Activated naive CD8-positive, alpha-beta T cell treated with anti-CD3 and anti-CD28 coated beads for 36 hours (primary cell): ENCODE results near the gene PSMB1. TPM values are rescaled to one million over a fixed set of nuclear protein-coding genes. Genes with fewer than 3 reads are reported as not detected.
"Not testable (repeated sequence)": the region's sequence is repeated elsewhere in the genome, so short reads cannot be mapped to it uniquely, and the experiment has no call there.

Experiments
- DNase-seq: peaks from one replicate; pipeline ENCODE4 v3.0.0; 2021
- H3K27ac Mint-ChIP-seq: one replicate; pipeline ENCODE4 v1.8.0; 2022; ENCODE audit warnings: mild to moderate bottlenecking, moderate library complexity, mixed read lengths
- H3K27me3 Mint-ChIP-seq: one replicate; pipeline ENCODE4 v1.8.0; 2022; ENCODE audit warnings: mild to moderate bottlenecking, mixed read lengths
- H3K36me3 Mint-ChIP-seq: one replicate; pipeline ENCODE4 v1.8.0; 2021; ENCODE audit warnings: mild to moderate bottlenecking, mixed read lengths
- H3K4me1 Mint-ChIP-seq: one replicate; pipeline ENCODE4 v1.8.0; 2021; ENCODE audit warnings: mixed read lengths
- H3K4me3 Mint-ChIP-seq: one replicate; pipeline ENCODE4 v1.8.0; 2022; ENCODE audit warnings: mild to moderate bottlenecking, moderate library complexity, mixed read lengths
- H3K9me3 Mint-ChIP-seq: one replicate; pipeline ENCODE4 v1.8.0; 2022; ENCODE audit warnings: mixed read lengths
- total RNA-seq, 2 experiments: library from RNA; stranded (reverse); gene quantifications; one replicate each; pipeline ENCODE4 v1.2.3, GENCODE V29; 2021

Gene PSMB1
- total RNA-seq, 2 experiments from 2014 or later, result 270 to 283 TPM

DNA sequence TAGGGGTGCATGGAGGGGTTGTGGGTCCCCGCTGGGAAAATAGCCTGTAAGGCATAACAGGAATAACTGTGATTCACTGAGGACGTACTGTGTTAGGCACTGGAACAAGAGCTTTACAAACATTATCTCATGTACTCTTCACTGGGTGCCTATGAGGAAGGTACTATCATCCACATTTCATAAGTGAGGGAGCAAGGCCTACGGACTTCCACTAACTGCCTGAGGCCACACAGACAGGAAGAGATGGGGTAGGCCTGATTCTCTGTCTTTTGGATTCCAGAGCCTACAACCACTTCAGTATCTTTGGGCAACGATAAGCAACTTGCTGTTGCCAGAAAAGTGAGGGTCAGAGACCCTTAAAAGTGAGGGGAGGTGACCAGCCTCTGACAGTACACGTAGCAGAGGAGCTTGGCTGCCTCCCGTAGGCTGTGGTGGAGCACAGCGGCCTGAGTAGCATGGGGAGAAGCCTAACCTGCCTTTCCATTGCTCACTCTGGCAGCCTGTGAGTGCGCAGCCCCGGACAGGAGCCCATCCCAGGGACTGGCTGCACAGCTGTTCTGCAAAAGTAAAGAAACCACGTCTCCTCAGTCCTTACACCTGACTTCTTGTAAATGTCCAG is 30.4 kb downstream of the PSMB1 start:
- peak; percentile 5 for DNase-seq
- Mint-ChIP-seq H3K27ac (no peak overlapping the region), H3K36me3 (no peaks in the 10 kb centered on the region), H3K4me1 (no peaks in the 10 kb centered on the region), H3K4me3 (no peak overlapping the region), H3K9me3 (no peaks in the 10 kb centered on the region), H3K27me3 (peaks cover 9% of the 10 kb centered on the region)

DNA sequence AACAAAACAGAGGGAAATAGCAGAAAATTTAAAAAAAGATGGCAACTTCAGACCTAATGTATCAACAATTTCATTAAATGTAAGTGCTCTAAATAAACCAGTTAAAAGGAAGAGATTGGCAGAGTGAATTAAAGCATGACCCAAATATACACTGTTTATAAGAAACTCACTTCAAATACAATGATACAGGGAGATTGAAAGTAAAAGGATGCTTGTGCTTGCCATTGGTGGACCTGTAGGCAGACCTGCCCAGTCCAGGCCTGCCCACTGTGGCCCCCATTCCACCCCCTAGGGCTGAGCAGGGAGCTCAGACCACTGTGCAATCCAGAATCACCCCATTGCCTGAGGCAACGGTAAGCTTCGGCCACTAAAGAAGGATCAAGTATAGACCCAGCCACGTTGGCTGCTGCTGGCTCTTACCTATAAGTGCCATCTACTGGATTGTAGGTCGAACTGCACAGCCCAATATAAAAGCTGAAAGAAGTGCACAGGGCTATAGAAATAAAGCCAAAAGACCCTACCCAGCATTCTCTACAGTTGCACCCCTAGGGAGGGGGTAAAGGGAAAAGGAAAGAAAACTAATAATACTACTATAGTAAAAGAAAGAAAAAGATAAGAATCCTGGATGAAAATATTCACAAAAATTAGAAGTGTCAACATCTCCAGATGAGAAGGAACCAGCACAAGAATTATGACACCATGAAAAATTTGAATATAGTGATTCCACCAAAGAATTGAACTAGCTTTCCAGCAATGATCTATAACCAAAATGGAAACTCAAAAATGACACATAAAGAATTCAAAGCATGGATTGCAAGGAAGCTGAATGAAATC is 36.1 kb downstream of the PSMB1 start:
- Mint-ChIP-seq H3K27ac (no peak overlapping the region), H3K4me1 (peaks cover 2% of the 10 kb centered on the region), H3K9me3 (no peaks in the 10 kb centered on the region), H3K36me3 (no peaks in the 10 kb centered on the region), H3K4me3 (no peak overlapping the region), H3K27me3 (peaks cover 22% of the 10 kb centered on the region)
- peak; percentile 14 for DNase-seq

DNA sequence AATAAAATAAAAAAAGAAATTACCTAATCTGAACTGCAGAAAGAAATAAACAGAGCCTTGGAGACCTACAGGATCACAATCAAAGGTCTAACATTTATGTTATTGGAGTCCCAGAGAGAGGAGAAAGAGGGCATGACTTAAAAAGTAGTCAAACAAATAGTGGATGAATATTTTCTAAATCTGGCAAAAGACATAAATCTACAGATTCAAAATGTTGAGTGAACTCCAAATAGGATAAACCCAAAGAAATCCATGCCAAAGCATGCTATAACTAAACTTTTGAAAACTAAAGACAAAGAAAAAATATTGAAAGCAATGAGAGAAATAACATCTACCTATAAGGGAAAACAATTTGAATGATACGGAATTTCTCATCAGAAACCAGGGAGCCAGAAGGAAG is 38.2 kb downstream of the PSMB1 start:
- H3K36me3 Mint-ChIP-seq, result no peaks in the 10 kb centered on the region
- H3K4me1 Mint-ChIP-seq, result peaks cover 2% of the 10 kb centered on the region
- DNase-seq, result no peak
- H3K4me3 Mint-ChIP-seq, result no peak overlapping the region
- peaks cover 18% of the 10 kb centered on the region for H3K27me3 Mint-ChIP-seq
- no peaks in the 10 kb centered on the region for H3K9me3 Mint-ChIP-seq
- no peak overlapping the region for H3K27ac Mint-ChIP-seq

DNA sequence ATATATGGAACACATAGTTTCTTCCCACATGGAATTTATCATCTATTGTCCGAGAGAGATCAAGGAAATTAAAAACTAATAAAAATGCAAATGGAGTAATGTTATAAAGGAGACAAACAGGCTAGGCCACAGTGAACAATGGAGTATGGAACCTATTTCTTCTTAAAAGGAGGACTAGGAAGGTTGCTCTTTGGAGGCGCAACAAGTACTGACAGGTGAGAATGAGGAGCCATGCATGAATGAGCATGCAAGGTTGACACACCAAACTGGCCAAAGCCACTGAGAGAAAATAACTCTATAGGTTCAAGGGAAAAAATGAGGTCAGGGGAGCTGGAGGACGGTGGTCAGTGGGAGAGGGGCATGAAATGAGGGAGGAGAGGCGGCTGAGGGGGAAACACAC is 40.9 kb downstream of the PSMB1 start:
- peaks cover 2% of the 10 kb centered on the region for H3K4me1 Mint-ChIP-seq
- no peaks in the 10 kb centered on the region for H3K9me3 Mint-ChIP-seq
- no peak overlapping the region for H3K4me3 Mint-ChIP-seq
- H3K27ac Mint-ChIP-seq, result no peak overlapping the region
- no peaks in the 10 kb centered on the region for H3K36me3 Mint-ChIP-seq
- no peak for DNase-seq
- peaks cover 12% of the 10 kb centered on the region for H3K27me3 Mint-ChIP-seq

DNA sequence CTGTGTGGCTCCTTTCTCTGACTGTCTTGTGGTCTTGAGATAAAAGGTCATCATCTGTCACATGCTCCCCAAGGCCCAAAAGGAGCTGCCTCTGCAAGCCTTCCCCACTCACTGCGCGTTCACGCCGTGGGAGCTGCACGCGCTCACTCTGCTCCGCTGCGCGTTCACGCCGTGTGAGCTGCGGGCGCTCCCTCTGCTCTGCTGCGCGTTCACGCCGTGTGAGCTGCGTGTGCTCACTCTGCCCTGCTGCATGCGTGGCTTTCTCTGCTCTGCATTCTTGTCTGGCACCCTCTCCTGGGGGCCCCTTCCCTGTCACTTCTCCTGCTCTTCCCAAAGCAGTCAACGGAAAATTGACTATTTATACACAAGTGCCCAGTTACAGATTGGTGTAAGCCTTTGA is 42.5 kb downstream of the PSMB1 start:
- Mint-ChIP-seq H3K27ac (no peak overlapping the region), H3K9me3 (no peaks in the 10 kb centered on the region), H3K27me3 (peaks cover 12% of the 10 kb centered on the region), H3K36me3 (no peaks in the 10 kb centered on the region), H3K4me1 (no peaks in the 10 kb centered on the region), H3K4me3 (no peak overlapping the region)
- no peak for DNase-seq

DNA sequence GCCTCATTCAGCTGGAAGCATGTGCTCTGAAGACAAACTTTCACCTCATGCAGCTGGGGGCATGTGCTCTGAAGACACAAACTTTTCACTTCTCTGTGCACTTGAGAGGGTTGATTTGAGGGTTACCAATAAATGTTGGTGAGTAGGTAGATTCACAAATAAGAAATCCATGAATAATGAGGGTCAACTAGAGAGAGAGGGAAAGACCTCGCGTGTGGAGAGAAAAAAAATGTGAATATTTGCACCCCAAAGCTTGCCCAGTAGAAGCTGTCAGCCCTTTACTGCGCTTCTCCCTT is 43.4 kb downstream of the PSMB1 start:
- DNase-seq, result no peak
- H3K4me3 Mint-ChIP-seq, result no peak overlapping the region
- H3K27me3 Mint-ChIP-seq, result peaks cover 19% of the 10 kb centered on the region
- no peaks in the 10 kb centered on the region for H3K4me1 Mint-ChIP-seq
- no peak overlapping the region for H3K27ac Mint-ChIP-seq
- no peaks in the 10 kb centered on the region for H3K36me3 Mint-ChIP-seq
- H3K9me3 Mint-ChIP-seq, result no peaks in the 10 kb centered on the region

DNA sequence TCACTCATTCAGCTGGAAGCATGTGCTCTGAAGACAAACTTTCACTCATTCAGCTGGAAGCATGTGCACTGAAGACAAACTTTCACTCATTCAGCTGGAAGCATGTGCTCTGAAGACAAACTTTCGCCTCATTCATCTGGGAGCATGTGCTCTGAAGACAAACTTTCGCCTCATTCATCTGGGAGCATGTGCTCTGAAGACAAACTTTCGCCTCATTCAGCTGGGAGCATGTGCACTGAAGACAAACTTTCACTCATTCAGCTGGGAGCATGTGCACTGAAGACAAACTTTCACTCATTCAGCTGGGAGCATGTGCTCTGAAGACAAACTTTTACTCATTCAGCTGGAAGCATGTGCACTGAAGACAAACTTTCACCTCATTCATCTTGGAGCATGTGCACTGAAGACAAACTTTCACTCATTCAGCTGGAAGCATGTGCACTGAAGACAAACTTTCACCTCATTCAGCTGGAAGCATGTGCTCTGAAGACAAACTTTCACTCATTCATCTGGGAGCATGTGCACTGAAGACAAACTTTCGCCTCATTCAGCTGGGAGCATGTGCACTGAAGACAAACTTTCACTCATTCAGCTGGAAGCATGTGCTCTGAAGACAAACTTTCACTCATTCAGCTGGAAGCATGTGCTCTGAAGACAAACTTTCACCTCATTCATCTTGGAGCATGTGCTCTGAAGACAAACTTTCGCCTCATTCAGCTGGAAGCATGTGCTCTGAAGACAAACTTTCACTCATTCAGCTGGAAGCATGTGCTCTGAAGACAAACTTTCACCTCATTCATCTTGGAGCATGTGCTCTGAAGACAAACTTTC is 44.0 kb downstream of the PSMB1 start:
- H3K27ac Mint-ChIP-seq, H3K9me3 Mint-ChIP-seq, H3K36me3 Mint-ChIP-seq, H3K4me1 Mint-ChIP-seq, H3K4me3 Mint-ChIP-seq, DNase-seq: not testable (repeated sequence)
- peaks cover 23% of the 10 kb centered on the region for H3K27me3 Mint-ChIP-seq

DNA sequence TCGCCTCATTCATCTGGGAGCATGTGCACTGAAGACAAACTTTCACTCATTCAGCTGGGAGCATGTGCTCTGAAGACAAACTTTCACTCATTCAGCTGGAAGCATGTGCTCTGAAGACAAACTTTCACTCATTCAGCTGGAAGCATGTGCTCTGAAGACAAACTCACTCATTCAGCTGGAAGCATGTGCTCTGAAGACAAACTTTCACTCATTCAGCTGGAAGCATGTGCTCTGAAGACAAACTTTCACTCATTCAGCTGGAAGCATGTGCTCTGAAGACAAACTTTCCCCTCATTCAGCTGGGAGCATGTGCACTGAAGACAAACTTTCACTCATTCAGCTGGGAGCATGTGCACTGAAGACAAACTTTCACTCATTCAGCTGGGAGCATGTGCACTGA is 44.8 kb downstream of the PSMB1 start:
- not testable (repeated sequence) for H3K4me3 Mint-ChIP-seq, DNase-seq, H3K4me1 Mint-ChIP-seq, H3K9me3 Mint-ChIP-seq, H3K27ac Mint-ChIP-seq, H3K36me3 Mint-ChIP-seq
- H3K27me3 Mint-ChIP-seq, result peaks cover 30% of the 10 kb centered on the region

DNA sequence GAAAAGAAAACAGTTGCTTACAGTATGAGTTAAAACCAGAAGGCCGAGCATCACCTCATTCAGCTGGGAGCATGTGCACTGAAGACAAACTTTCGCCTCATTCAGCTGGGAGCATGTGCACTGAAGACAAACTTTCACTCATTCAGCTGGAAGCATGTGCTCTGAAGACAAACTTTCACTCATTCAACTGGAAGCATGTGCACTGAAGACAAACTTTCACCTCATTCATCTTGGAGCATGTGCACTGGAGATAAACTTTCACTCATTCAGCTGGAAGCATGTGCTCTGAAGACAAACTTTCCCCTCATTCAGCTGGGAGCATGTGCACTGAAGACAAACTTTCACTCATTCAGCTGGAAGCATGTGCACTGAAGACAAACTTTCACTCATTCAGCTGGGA is 45.4 kb downstream of the PSMB1 start:
- not testable (repeated sequence) for H3K36me3 Mint-ChIP-seq, H3K27ac Mint-ChIP-seq, H3K9me3 Mint-ChIP-seq, DNase-seq, H3K4me1 Mint-ChIP-seq, H3K4me3 Mint-ChIP-seq
- H3K27me3 Mint-ChIP-seq, result peaks cover 30% of the 10 kb centered on the region

DNA sequence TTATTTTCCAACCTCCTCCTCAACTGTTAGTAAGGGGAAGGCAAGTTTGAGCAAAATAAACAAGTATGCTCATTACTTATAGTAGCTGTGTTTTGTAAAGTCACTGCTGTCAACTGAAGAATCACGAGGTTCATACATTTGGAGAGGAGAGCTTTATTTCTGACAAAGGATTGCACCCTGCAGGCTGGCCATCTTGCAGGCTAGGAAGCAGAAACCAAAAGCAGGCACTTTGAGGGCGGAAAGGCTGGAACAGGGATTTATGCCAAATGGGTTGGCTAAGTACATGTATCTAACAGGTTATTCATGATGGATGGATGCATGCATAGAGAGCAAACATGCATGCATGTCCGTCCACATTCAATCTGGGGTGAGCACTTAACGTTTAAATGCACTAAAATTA is 46.7 kb downstream of the PSMB1 start:
- DNase-seq, result no peak
- no peaks in the 10 kb centered on the region for H3K4me1 Mint-ChIP-seq
- H3K9me3 Mint-ChIP-seq, result no peaks in the 10 kb centered on the region
- H3K36me3 Mint-ChIP-seq, result no peaks in the 10 kb centered on the region
- no peak overlapping the region for H3K4me3 Mint-ChIP-seq
- no peak overlapping the region for H3K27ac Mint-ChIP-seq
- H3K27me3 Mint-ChIP-seq, result peaks cover 34% of the 10 kb centered on the region

DNA sequence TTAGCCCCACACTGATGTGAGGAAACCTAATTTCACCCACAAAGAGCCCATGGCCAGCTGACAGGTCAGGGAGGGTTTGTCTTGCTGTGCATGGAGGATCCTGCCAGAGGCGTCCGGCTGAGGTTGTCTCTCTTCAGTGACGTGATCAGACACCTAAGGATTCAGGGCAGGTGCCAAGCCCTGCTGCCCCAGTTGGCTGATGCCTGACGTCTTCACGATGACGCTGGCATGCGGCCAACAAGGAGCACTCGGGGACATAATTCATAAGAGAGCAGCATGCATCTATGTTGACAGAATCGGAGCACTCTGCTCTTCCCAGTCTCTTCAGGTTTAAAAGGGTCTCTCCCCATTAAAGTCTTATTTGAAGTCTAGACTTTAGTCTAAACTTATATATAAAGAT is 47.8 kb downstream of the PSMB1 start:
- H3K4me3 Mint-ChIP-seq, result no peak overlapping the region
- no peaks in the 10 kb centered on the region for H3K36me3 Mint-ChIP-seq
- H3K9me3 Mint-ChIP-seq, result no peaks in the 10 kb centered on the region
- DNase-seq, result no peak
- H3K27ac Mint-ChIP-seq, result no peak overlapping the region
- peaks cover 46% of the 10 kb centered on the region for H3K27me3 Mint-ChIP-seq
- H3K4me1 Mint-ChIP-seq, result no peaks in the 10 kb centered on the region

DNA sequence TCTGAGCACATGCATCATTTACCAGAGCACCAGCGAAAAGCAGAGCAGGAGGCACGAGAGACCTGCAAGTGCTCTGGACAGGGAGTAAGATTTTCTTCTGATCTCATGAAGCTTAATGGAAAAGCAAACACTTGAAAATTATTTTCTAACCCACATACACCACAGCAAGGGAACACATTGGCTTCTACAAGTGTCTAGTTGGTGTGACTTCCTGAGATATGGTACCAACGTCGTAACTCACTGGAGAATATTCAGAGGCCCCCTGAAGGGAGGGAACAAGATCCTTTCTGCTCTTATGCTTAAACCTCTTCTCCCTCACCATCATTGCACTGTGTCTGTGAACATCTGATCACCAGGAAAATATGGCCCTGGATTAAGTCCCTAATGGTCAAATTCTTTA is 48.6 kb downstream of the PSMB1 start:
- no peaks in the 10 kb centered on the region for H3K36me3 Mint-ChIP-seq
- no peaks in the 10 kb centered on the region for H3K9me3 Mint-ChIP-seq
- no peak for DNase-seq
- no peak overlapping the region for H3K27ac Mint-ChIP-seq
- no peak overlapping the region for H3K4me3 Mint-ChIP-seq
- H3K27me3 Mint-ChIP-seq, result peaks cover 54% of the 10 kb centered on the region
- no peaks in the 10 kb centered on the region for H3K4me1 Mint-ChIP-seq

DNA sequence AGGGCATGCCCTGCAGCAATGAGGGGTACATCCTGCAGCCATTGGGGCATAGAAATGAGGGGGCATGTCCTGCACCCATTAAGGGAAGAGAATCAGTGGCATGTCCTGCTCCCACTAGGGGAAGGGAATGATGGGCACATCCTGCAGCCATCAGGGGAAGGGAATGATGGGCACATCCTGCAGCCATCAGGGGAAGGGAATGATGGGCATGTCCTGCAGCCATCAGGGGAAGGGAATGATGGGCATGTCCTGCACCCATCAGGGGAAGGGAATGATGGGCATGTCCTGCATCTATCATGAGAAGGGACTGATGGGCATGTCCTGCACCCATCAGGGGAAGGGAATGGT is 49.7 kb downstream of the PSMB1 start:
- H3K27me3 Mint-ChIP-seq, result peaks cover 60% of the 10 kb centered on the region
- no peaks in the 10 kb centered on the region for H3K36me3 Mint-ChIP-seq
- no peak overlapping the region for H3K27ac Mint-ChIP-seq
- DNase-seq, result no peak
- no peak overlapping the region for H3K4me3 Mint-ChIP-seq
- H3K4me1 Mint-ChIP-seq, result no peaks in the 10 kb centered on the region
- no peaks in the 10 kb centered on the region for H3K9me3 Mint-ChIP-seq

DNA sequence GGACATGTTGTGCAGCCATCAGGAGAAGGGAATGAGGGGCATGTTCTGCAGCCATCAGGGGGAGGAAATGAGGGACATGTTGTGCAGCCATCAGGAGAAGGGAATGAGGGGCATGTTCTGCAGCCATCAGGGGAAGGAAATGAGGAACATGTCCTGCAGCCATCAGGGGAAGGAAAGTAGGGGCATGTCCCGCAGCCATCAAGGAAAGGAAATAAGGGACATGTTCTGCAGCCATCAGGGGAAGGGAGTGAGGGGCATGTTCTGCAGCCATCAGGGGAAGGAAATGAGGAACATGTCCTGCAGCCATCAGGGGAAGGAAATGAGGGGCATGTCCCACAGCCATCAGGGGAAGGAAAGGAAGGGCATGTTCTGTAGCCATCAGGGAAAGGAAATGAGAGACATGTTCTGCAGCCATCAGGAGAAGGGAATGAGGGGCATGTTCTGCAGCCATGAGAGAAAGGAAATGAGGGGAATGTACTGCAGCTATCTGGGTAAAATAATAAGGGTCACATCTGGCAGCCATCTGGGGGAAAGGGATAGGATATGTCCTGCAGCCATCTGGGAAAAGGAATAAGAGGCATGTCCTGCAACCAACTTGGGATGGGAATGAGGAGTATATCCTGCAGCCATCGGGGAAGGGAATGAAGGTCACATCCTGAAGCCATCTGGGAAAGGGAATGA is 50.2 kb downstream of the PSMB1 start:
- H3K27ac Mint-ChIP-seq, H3K4me1 Mint-ChIP-seq, H3K36me3 Mint-ChIP-seq, DNase-seq, H3K9me3 Mint-ChIP-seq, H3K4me3 Mint-ChIP-seq: not testable (repeated sequence)
- H3K27me3 Mint-ChIP-seq, result peaks cover 65% of the 10 kb centered on the region

DNA sequence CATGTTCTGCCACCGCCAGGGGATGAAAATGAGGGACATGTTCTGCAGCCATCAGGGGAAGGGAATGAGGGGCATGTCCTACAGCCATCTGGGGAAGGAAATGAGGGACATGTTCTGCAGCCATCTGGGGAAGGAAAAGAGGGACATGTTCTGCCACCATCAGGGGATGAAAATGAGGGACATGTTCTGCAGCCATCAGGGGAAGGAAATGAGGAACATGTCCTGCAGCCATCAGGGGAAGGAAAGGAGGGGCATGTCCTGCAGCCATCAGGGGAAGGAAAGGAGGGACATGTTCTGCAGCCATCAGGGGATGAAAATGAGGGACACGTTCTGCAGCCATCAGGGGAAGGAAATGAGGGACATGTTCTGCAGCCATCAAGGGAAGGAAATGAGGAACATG is 50.8 kb downstream of the PSMB1 start:
- not testable (repeated sequence) for H3K36me3 Mint-ChIP-seq, H3K27ac Mint-ChIP-seq, H3K4me1 Mint-ChIP-seq, H3K9me3 Mint-ChIP-seq, DNase-seq, H3K4me3 Mint-ChIP-seq
- H3K27me3 Mint-ChIP-seq, result peaks cover 71% of the 10 kb centered on the region
